Left lung (tissue), 10 donors: Measurements from ENCODE around the gene PRMT5. TPM values are rescaled to one million over a fixed set of nuclear protein-coding genes. Genes with fewer than 3 reads are reported as not detected.

Experiments used
- ATAC-seq: fragments of 200-7000 bp; cut with Tn5 transposase; one replicate; pipeline ENCODE4 v1.9.1; 2020; ENCODE audit warnings: moderate library complexity
- DNase-seq, 4 donors: peaks; one replicate each; pipeline ENCODE4 v3.0.0-alpha.2; 2013 to 2020
- H3K27ac ChIP-seq, 2 donors: fragments of 200-600 bp; sonication (generic) in 1 of 2; one replicate each; pipeline versions ENCODE4 v1.5.0 to v1.8.0; 2020 to 2021
- H3K27me3 ChIP-seq, 2 donors: fragments of 200-600 bp; sonication (generic) in 1 of 2; one replicate each; pipeline versions ENCODE4 v1.5.0 to v1.8.0; 2020 to 2021
- H3K36me3 ChIP-seq, 2 donors: fragments of 200-600 bp; sonication (generic) in 1 of 2; one replicate each; pipeline versions ENCODE4 v1.5.0 to v1.8.0; 2020 to 2021
- H3K4me1 ChIP-seq, 2 donors: fragments of 200-600 bp; one replicate each; pipeline ENCODE4 v1.8.0; 2021
- H3K4me3 ChIP-seq, 2 donors: fragments of 200-600 bp; sonication (generic) in 1 of 2; one replicate each; pipeline versions ENCODE4 v1.5.0 to v1.8.0; 2020 to 2021; ENCODE audit warnings: mild to moderate bottlenecking in 1 of 2
- H3K9me3 ChIP-seq, 2 donors: fragments of 200-600 bp; sonication (generic) in 1 of 2; one replicate each; pipeline versions ENCODE4 v1.5.0 to v1.8.0; 2020 to 2021
- intact Hi-C, 2 donors: fragments of 100-400 bp; cut with DNase I; formaldehyde crosslinking; loops; one replicate each; pipeline versions ENCODE4 v1.11.2 to v1.14.2; 2022
- polyA plus RNA-seq, 6 donors: library from polyadenylated mRNA; unstranded; fragments of 120-200 nt; gene quantifications; one replicate each; pipeline ENCODE4 v1.2.1, GENCODE V29; 2013; ENCODE audit not compliant: insufficient read length in 6 of 6
- total RNA-seq, 2 donors: library from RNA; stranded (reverse); fragmentation: NEBNext Ultra II Directional; extraction: Animal tissue kit (Norgen Biotek cat#: 25700); gene quantifications; one replicate each; pipeline ENCODE4 v1.2.1, GENCODE V29; 2021
- TF ChIP-seq, protein P1 (sequence below), 2 donors: fragments of 200-600 bp; sonication (generic) in 1 of 2; IDR thresholded peaks; one replicate each; pipeline versions ENCODE4 v1.5.0 to v1.8.0; 2021; ENCODE audit warnings: antibody characterized with exemption in 2 of 2
- donor health status: DM: no; HTN: yes; CAD: no.
- donor health status: DM: no; HTN: no; CAD: no.

Gene PRMT5
- total and polyA plus RNA-seq, 8 donors, result 48.7 to 143 (median 129) TPM

DNA sequence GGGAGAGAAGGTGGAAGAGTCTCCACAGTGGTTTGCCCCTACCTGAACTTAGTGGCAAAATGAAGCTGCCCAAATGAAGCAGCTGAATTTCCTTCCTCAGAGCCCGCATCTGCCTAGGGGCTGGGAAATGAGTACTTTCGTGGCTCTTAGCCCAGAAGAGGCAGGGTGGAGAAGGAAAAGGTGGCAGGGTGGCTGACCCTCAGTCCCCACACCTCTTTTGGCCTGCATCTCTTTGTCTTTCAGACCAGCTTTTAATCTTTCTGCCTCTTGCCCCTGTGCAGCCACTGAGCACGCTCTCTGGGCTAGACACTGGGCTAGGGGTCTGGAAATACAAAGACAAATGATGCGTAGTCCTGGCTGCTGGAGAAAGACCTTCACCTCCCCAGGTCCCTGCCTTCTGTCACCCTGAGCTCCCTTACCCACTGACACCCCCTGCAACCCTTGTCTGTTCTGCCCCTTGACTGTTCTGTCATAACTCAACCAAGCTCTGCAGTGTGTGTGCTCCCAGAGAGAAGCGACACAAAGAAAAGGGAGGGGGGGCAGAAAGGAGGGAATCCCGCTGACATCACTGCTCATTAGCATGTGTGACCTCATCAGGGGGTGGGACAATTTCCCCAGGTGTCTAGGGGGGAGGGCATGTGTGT, 46.5 kb downstream of the PRMT5 start:
- DNase-seq (peak in 1 of 4 donors; percentile 70), ATAC-seq (peak; percentile 2)
- Histone ChIP-seq H3K9me3 (no peaks in the 10 kb centered on the region), H3K27me3 (peaks cover 0 to 27% of the 10 kb centered on the region in 2 donors), H3K4me1 (peaks cover 0 to 15% of the 10 kb centered on the region in 2 donors), H3K36me3 (peaks cover 0 to 22% of the 10 kb centered on the region in 2 donors), H3K27ac (no peak overlapping the region), H3K4me3 (no peak overlapping the region)
- TF ChIP-seq, protein P1, sequence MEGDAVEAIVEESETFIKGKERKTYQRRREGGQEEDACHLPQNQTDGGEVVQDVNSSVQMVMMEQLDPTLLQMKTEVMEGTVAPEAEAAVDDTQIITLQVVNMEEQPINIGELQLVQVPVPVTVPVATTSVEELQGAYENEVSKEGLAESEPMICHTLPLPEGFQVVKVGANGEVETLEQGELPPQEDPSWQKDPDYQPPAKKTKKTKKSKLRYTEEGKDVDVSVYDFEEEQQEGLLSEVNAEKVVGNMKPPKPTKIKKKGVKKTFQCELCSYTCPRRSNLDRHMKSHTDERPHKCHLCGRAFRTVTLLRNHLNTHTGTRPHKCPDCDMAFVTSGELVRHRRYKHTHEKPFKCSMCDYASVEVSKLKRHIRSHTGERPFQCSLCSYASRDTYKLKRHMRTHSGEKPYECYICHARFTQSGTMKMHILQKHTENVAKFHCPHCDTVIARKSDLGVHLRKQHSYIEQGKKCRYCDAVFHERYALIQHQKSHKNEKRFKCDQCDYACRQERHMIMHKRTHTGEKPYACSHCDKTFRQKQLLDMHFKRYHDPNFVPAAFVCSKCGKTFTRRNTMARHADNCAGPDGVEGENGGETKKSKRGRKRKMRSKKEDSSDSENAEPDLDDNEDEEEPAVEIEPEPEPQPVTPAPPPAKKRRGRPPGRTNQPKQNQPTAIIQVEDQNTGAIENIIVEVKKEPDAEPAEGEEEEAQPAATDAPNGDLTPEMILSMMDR (IDR thresholded peaks at IDR 0.05), result no peak
- intact Hi-C loops, result no loop called here

DNA sequence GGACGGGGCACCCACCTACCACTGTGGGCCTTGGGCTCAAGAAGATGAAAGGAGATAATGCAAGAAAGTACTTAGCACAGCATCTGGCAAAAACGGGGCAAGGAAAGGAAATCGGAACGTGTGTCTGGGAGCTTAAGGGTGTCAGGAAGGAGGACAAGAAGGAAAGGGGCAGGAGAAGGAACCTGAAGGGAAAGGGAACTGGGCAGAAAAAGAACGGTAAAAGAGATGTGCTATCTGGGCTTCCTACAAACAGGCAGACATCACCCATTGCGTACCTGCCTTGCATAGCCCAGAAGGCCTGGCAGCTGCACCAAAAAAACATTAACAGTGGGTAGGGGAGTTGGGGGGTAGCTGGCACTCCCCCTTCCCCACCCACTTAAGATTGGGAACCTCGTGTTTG, 47.1 kb downstream of the PRMT5 start:
- DNase-seq (no peak), ATAC-seq (no peak)
- Histone ChIP-seq H3K36me3 (peaks cover 0 to 28% of the 10 kb centered on the region in 2 donors), H3K9me3 (no peaks in the 10 kb centered on the region), H3K4me1 (peaks cover 0 to 11% of the 10 kb centered on the region in 2 donors), H3K4me3 (no peak overlapping the region), H3K27ac (no peak overlapping the region), H3K27me3 (peaks cover 0 to 21% of the 10 kb centered on the region in 2 donors)
- TF ChIP-seq, protein P1 (IDR thresholded peaks at IDR 0.05), result no peak
- intact Hi-C loops, result no loop called here

DNA sequence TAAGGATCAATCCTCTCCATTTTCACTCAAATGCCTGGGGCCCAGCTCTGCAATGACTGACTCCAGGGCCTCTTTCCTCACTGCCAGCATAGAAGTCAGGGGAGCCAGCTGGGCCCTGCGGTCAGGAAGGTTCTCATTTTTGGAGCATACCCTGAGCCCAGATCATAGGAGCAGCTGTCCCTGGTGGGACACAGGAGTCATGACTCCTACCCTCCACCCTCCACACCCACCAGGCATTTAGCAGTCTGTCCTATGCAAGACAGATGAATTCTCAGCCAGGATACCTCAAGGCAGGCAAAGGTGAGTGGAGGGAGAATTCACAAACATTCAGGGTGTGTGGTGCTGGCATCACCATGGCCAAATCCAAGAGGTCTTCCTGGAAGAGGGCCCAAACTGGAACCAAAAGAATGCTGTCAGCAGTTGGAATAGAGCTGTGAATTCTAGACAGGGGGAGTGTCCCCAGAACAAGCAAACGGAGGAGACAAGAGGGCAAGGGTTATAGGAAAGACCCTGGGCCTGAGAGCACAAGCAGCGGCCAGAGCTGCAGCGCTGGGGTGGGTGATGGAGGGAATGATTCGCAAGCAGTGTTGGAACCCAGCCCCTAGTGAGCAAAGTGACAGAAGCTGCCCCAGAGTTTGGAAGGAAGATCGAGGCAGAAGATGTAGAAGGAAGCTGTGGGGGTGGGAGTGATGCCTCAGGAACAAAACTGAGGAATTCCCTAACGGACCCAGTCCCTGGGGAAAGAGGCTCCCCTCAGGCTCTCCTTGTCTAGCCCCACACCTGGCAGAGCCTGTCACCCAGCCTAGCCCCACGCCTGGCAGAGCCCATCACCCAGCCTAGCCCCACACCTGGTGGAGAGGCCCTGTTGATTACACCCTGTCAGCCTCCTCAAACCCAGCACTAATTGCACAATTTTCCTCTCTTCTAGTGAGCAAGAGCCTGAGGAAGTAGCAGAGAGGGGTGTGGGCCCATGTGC, 50.6 kb downstream of the PRMT5 start:
- Histone ChIP-seq H3K27me3 (peaks cover 0 to 7% of the 10 kb centered on the region in 2 donors), H3K9me3 (no peaks in the 10 kb centered on the region), H3K4me1 (peaks cover 0 to 7% of the 10 kb centered on the region in 2 donors), H3K36me3 (peaks cover 0 to 63% of the 10 kb centered on the region in 2 donors), H3K27ac (no peak overlapping the region), H3K4me3 (no peak overlapping the region)
- ATAC-seq (no peak), DNase-seq (no peak)
- TF ChIP-seq, protein P1 (IDR thresholded peaks at IDR 0.05), result no peak
- intact Hi-C loops, result no loop called here

DNA sequence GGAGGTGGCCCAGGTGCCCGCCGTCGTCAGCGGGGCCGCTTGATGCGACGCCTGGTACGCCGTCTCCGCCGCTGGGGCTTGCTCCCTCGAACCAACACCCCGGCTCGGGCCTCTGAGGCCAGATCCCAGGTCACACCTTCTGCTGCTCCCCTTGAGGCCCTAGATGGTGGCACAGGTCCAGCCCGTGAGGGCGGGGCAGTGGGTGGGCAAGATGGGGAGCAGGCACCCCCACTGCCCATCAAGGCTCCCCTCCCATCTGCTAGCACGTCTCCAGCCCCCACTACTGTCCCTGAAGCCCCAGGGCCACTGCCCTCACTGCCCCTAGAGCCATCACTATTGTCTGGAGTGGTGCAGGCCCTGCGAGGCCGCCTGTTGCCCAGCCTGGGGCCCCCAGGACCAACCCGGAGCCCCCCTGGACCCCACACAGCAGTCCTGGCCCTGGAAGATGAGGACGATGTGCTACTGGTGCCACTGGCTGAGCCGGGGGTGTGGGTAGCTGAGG, 52.1 kb downstream of the PRMT5 start:
- TF ChIP-seq, protein P1 (IDR thresholded peaks at IDR 0.05), result no peak
- H3K36me3 ChIP-seq, result peaks cover 0 to 67% of the 10 kb centered on the region in 2 donors
- peak in 1 of 4 donors; percentile 68 for DNase-seq

More for the DNA sequence above, 52.1 kb downstream of the PRMT5 start:
- Histone ChIP-seq H3K9me3 (no peaks in the 10 kb centered on the region), H3K4me1 (peaks cover 8 to 17% of the 10 kb centered on the region in 2 donors), H3K27me3 (no peaks in the 10 kb centered on the region), H3K27ac (no peak overlapping the region), H3K4me3 (no peak overlapping the region)
- intact Hi-C loops, result no loop called here
- ATAC-seq, result no peak
